NCI-H128 (cell line): Measurements from ENCODE around the gene GPX4.

Experiments used
- DNase-seq: peaks from one replicate; lab custom pipeline; 2025; ENCODE audit not compliant: unreplicated experiment; lab: John Stamatoyannopoulos, UW

GPX4 gene

GRCh38 chr19:1084024-1084868 is 19.5 kb upstream of the GPX4 start:
- DNase-seq: no peak

DNA sequence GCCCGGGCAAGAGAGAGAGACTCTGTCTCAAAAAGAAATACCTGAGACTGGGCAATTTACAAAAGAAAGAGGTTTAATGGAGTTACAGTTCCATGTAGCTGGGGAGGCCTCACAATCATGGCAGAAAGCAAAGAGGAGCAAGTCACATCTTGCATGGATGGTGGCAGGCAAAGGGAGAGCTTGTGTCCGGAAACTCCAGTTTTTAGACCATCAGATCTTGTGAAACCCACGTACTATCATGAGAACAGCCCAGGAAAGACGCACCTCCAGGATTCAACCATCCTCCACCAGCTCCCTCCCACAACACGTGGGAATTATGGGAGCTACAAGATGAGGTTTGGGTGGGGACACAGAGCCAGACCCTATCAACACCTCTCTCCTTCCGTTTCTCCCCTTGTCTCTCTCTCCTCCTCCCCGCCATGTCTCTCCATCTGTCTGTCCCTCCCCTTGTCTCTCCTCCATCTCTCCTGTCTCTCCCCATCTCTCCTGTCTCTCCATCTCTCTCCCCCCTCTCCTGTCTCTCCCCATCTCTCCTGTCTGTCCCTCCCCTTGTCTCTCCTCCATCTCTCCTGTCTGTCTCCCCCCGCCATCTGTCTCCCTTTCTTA is 18.6 kb upstream of the GPX4 start:
- no peak for DNase-seq

- no peak for DNase-seq
These were observed 17.9 kb upstream of the GPX4 start for GRCh38 chr19:1085676-1086442.

DNA sequence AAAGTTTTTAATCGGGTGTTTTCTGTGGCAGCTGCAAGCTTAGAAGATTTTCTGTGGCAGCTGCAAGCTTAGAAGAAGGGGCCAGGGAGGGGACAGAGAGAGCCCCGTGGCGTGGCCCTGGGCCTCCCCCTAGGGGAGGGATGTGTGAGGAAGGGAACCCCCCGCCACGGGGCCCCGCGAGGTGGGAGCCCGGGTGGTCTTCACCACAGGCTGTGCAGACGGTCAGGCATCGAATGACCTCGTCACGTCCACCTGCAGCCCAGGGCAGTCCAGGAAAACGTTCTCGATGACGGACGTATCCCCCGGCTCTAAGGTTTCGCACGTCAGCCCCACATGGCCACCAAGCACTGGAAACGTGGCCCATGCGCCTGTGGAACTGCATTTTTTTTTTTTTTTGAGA is 17.2 kb upstream of the GPX4 start:
- DNase-seq: no peak

- DNase-seq: no peak
These were observed 15.9 kb upstream of the GPX4 start for GRCh38 chr19:1087813-1088415.

DNA sequence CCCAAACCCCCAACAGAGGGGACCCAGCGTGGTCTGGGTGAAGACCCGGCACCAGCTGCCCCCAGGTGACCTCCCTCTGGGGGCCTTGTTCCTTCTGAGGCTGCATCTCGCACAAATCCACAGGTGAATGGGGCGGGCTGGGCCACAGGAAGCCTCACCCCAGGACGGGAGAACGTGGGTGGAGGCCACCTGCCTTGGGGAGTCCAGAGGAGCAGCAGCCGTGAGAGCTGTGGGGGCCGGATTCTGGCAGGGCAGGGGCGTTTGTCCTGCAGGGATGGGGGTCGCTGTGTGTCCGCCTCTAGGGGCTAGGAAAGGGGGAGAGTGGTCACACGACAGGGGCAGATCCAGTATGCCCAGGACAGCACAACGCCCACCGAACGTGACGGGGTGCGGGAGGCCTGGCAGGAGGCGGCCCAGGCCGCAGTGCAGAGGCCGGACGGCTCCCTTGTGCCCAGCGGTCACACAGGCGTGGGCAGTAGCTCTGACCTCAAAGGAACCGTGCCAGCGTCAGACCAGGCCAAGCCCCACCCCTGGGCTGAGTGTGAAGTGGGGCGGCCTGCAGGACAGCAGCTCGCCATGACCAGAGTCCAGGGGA is 15.3 kb upstream of the GPX4 start:
- no peak for DNase-seq

GRCh38 chr19:1089126-1089771 is 14.5 kb upstream of the GPX4 start:
- DNase-seq: no peak

GRCh38 chr19:1089891-1090290 is 13.9 kb upstream of the GPX4 start:
- DNase-seq: no peak

DNA sequence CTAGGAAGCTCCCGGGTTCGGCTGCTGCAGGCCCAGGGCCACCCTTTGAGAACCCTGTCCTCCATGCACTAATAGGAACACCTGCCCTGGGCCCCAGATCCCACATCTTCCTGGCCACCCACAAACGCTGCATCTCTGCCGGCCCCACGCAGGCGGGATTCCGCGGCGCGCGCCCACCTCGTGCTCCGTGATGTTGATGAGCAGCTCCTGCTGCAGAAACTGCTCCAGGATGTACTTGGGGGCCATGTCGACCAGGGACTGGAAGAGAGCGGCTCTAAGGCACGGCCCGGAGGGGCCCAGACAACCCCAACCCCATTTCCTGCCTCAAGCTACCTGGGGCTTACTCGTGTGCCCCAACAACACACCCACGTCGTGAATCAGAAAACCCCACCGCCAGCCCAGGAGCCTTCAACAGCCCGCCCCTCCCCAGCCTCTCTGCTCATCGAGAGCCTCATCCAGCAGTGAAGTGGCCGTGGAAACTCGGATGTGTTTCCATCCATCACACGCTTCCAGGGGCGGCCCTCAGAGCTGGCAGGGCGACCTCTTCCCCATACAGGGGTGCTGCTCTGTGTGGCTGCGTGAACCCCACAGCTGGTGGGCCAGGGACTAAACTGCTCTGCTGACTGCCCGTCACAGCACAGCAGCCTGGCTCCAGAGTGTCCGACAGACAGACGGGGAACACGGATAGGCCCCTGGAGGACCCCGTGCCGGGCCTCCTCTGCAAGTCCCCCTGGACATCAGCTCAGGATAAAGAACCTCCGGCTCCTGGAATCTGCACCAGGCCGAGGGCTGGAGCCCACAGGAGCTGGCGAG is 12.9 kb upstream of the GPX4 start:
- DNase-seq: no peak

- no peak for DNase-seq
These were observed 12.1 kb upstream of the GPX4 start for GRCh38 chr19:1091544-1092175.

DNA sequence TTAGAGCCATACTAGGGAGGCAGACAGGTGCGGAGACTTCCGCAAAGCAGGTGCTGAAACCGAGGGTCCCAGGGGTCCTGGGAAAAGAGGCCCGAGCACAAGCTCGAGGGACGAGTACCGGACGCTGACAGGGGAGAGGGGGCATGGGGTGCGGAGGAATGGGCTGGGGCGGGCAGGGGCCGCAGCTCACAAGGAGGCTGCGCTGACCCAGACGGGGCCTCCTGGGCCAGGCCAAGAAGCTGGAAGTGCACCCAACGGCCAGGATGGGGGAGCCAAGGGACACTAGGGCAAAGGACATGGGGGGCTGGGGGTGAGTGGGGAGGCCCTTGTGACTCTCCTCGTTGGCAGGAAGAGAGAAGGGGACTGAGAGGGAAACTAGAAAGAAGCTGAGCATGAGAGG is 10.5 kb upstream of the GPX4 start:
- no peak for DNase-seq

DNA sequence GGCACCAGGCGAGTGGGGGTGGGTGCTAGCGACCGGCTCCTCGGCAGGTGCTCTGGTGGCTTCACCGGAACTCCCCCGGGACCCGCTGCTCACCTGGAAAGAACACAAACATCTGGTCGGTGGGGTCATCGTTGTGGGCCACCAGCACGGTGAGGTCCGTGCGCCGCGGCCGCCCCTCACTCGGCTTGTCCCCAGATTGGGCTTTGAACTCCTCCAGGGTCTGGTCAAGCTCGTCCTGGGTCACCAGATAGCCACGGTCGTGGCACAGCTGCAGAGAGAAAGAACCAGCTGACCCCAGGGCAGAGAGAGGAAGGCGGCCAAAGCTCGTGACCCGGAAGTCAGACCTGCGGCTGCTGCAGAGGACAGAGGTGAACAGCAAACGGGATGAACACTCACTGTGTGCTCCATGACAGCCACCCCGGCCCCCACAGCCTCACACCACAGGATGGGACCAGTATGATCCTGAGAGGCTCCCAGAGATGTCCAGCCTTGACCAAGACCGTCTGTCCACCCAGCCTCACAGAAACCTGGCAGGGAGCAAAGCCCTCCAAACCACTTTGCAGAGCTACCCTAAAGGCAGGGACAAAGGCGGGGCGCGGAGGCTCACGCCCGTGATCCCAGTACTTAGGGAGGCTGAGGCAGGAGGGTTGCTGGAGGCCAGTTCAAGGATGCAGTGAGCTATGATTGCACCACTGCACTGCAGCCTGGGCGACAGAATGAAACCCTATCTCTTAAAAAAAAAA is 9.8 kb upstream of the GPX4 start:
- DNase-seq: no peak

GRCh38 chr19:1094655-1094977 is 9.2 kb upstream of the GPX4 start:
- DNase-seq: no peak

- DNase-seq: peak; percentile 95
These were observed 8.7 kb upstream of the GPX4 start, which contains the start of gene POLR2E for GRCh38 chr19:1094978-1095701. Gene POLR2E (minus strand): TSS chr19:1095375. CDS start chr19:1095315, 60 bp downstream.

GRCh38 chr19:1097810-1098176 is 6.0 kb upstream of the GPX4 start:
- no peak for DNase-seq

DNA sequence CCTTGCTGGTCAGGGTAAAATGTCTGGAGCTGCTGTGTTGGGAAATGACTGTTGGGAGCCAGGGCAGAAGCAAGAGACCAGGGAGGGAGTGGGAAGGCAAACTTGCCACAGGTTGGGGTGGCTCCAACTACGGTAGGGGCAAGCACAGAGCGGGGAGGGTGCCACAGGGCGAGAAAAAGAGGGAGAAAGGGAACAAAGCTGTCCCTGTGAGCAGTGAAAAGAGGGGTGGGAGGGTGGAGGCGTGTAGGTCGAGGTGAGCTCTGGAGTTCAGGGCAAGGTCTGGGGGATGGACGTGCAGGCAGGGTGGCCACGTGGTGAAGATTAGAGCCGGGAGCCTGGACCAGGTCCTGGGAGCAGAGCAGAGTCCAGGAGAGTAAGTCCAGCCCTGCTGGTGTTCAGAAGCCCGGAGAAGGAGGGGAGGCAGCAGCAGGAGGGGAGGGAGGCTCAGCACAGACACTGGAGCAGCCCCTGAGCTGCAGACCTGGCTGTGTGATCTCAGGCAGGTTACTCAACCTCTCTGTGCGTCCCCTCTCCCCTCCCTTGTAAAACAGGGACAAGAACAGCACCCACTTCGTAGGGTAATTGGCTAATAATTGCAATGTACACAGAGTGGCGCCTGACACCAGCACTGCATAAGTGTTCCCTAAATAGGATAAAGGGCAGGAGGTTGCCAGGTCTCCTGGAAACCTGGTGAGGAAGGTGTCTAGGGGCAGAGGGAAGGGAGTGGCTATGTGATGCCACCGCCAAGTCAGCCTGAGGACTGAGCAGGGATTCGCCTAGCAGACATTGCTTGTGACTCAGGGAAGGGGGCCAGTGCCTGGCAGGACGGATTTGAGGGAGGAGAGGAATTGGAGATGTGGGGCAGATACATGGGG is 5.4 kb upstream of the GPX4 start:
- no peak for DNase-seq

DNA sequence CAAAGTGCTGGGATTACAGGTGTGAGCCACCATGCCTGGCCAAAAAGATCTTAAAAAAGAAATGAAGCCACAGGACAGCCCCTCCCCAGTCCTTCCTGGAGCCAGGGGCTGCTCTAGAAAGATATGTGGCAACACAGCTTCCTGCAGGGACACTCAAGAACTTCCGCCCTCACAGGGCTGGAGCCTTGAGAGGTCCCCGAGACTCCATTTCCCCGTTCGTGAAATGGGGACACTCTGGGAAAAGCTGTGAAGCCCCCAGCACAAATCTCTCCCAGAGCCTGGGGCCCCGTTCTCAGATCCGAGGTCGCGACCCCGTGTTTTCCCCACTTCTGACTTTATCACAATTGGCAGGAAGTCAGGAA is 2.5 kb upstream of the GPX4 start:
- DNase-seq: no peak
